PFSK-1 (cell line): ENCODE results near the gene BFAR.

Experiments used
- FOXP2 ChIP-seq: optimal IDR thresholded peaks from 2 replicates; pipeline ENCODE3; 2011; ENCODE audit warnings: borderline replicate concordance, control low read depth, inconsistent platforms; ENCODE audit not compliant: insufficient read depth; ENCODE audit errors: extremely low read length, extremely low read depth
- POLR2AphosphoS5 ChIP-seq: IDR thresholded peaks from 2 replicates; pipeline ENCODE4 v1.6.1; 2012; ENCODE audit warnings: low read depth, mild to moderate bottlenecking, control low read depth, low read length, moderate library complexity
- SIN3A ChIP-seq: IDR thresholded peaks from 2 replicates; pipeline ENCODE4 v1.6.1; 2012; ENCODE audit warnings: mild to moderate bottlenecking, low read length, moderate library complexity, borderline replicate concordance; ENCODE audit not compliant: insufficient read depth
- TAF1 ChIP-seq: IDR thresholded peaks from 2 replicates; pipeline ENCODE4 v1.6.1; 2012; ENCODE audit warnings: low read length, control low read depth, borderline replicate concordance; ENCODE audit not compliant: insufficient read depth
- TF ChIP-seq, protein P1 (sequence below), 2 experiments: IDR thresholded peaks; 2 replicates each; pipeline versions ENCODE4 v1.6.1 to v1.8.0; 2011 to 2012; ENCODE audit warnings: low read depth in 2 of 2, low read length in 2 of 2, control low read depth in 1 of 2, inconsistent platforms in 1 of 2, mild to moderate bottlenecking in 1 of 2, moderate library complexity in 1 of 2; ENCODE audit not compliant: insufficient read depth in 1 of 2

BFAR gene

DNA sequence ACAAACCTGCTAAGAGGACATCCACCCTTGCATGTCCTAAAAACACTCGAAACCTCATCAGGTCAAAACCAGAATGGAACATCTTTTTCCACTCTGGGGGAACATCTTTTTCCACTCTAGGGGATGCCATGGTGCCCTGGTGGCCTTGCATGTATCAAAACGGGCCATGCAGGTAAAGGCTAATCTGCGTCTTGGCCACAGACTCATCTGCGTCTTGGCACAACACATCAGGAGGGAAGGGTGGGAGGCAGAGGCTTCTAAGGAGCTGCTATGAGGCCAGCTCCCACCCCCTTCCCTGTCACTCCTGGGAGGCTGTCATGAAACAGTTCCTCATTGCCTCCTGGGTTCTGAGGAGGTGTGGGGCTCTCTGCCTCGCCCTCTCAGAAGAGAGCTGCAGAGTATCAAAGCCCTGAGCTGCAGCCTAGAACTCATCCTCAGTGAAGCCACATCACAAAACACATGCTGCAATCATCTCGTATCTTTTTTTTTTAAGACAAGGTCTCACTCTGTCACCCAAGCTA, 30.2 kb upstream of the BFAR start:
- TF ChIP-seq TAF1 (no peak), FOXP2 (no peak), SIN3A (no peak), POLR2AphosphoS5 (no peak)
- TF ChIP-seq, protein P1, sequence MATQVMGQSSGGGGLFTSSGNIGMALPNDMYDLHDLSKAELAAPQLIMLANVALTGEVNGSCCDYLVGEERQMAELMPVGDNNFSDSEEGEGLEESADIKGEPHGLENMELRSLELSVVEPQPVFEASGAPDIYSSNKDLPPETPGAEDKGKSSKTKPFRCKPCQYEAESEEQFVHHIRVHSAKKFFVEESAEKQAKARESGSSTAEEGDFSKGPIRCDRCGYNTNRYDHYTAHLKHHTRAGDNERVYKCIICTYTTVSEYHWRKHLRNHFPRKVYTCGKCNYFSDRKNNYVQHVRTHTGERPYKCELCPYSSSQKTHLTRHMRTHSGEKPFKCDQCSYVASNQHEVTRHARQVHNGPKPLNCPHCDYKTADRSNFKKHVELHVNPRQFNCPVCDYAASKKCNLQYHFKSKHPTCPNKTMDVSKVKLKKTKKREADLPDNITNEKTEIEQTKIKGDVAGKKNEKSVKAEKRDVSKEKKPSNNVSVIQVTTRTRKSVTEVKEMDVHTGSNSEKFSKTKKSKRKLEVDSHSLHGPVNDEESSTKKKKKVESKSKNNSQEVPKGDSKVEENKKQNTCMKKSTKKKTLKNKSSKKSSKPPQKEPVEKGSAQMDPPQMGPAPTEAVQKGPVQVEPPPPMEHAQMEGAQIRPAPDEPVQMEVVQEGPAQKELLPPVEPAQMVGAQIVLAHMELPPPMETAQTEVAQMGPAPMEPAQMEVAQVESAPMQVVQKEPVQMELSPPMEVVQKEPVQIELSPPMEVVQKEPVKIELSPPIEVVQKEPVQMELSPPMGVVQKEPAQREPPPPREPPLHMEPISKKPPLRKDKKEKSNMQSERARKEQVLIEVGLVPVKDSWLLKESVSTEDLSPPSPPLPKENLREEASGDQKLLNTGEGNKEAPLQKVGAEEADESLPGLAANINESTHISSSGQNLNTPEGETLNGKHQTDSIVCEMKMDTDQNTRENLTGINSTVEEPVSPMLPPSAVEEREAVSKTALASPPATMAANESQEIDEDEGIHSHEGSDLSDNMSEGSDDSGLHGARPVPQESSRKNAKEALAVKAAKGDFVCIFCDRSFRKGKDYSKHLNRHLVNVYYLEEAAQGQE (IDR thresholded peaks at IDR 0.05; ENCODE audit: insufficient read depth in 1 of 2, low read depth in 2 of 2, low read length in 2 of 2), result no peak

DNA sequence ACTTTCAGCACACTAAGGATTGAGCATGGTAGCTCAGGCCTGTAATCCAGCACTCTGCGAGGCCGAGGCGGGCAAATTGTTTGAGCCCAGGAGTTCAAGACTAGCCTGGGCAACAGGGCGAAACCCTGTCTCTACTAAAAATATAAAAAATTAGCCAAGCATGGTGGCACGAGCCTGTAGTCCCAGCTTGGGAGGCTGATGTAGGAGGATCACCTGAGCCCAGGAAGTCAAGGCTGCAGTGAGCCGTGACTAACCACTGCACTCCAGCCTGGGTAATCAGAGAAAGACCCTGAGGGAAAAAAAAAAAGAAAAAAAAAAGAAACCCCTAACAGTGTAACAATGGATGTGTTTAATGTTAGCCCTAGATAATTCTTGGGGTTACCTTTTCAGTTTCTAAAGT, 26.6 kb upstream of the BFAR start:
- no peak for TF ChIP-seq TAF1
- TF ChIP-seq, protein P1 (IDR thresholded peaks at IDR 0.05; ENCODE audit: insufficient read depth in 1 of 2, low read depth in 2 of 2, low read length in 2 of 2), result no peak
- no peak for TF ChIP-seq POLR2AphosphoS5
- no peak for TF ChIP-seq FOXP2
- TF ChIP-seq SIN3A, result no peak

- TF ChIP-seq TAF1, result no peak
- TF ChIP-seq FOXP2, result no peak
- no peak for TF ChIP-seq SIN3A
- TF ChIP-seq, protein P1 (IDR thresholded peaks at IDR 0.05; ENCODE audit: insufficient read depth in 1 of 2, low read depth in 2 of 2, low read length in 2 of 2), result no peak
- no peak for TF ChIP-seq POLR2AphosphoS5
These were observed 24.6 kb upstream of the BFAR start for GRCh38 chr16:14608111-14608566.

GRCh38 chr16:14608604-14609003, 24.1 kb upstream of the BFAR start:
- no peak for TF ChIP-seq TAF1
- TF ChIP-seq FOXP2, result no peak
- no peak for TF ChIP-seq SIN3A

- TF ChIP-seq TAF1, result no peak
- TF ChIP-seq FOXP2, result no peak
- TF ChIP-seq, protein P1 (IDR thresholded peaks at IDR 0.05; ENCODE audit: insufficient read depth in 1 of 2, low read depth in 2 of 2, low read length in 2 of 2), result no peak
- no peak for TF ChIP-seq POLR2AphosphoS5
- TF ChIP-seq SIN3A, result no peak
These were observed 23.0 kb upstream of the BFAR start for GRCh38 chr16:14609716-14610115.
